Measurements from ENCODE around the gene YIPF1.
"Not testable (repeated sequence)": the region's sequence is repeated elsewhere in the genome, so short reads cannot be mapped to it uniquely, and the experiment has no call there.

YIPF1 gene

GRCh38 chr1:53893999-53894636, 4.5 kb upstream of the YIPF1 start, which contains the start of gene DIO1:
DIO1 (plus strand) TSS chr1:53894187; CDS start chr1:53894211, 24 bp downstream.
- no peak for DNase-seq

GRCh38 chr1:53892911-53893310, 3.3 kb upstream of the YIPF1 start:
- DNase-seq = no peak

GRCh38 chr1:53891678-53892077, 2.1 kb upstream of the YIPF1 start:
- no peak for DNase-seq

GRCh38 chr1:53891018-53891417, 1.4 kb upstream of the YIPF1 start:
- no peak for DNase-seq

- no peak for DNase-seq
These were observed 935 bp upstream of the YIPF1 start for GRCh38 chr1:53890522-53890941.

GRCh38 chr1:53888681-53889080, 916 bp downstream of the YIPF1 start:
- no peak for DNase-seq

GRCh38 chr1:53883600-53883999, 6.0 kb downstream of the YIPF1 start:
- not testable (repeated sequence) for DNase-seq

- DNase-seq = not testable (repeated sequence)
These were observed 7.7 kb downstream of the YIPF1 start for GRCh38 chr1:53881853-53882252.

- peak; percentile 7 for DNase-seq
These were observed 11.0 kb downstream of the YIPF1 start for GRCh38 chr1:53878492-53879105.

- DNase-seq = not testable (repeated sequence)
These were observed 14.4 kb downstream of the YIPF1 start for GRCh38 chr1:53875150-53875549.

- no peak for DNase-seq
These were observed 17.7 kb downstream of the YIPF1 start for GRCh38 chr1:53871773-53872484.

GRCh38 chr1:53871221-53871620, 18.4 kb downstream of the YIPF1 start:
- no peak for DNase-seq

- DNase-seq = no peak
These were observed 20.0 kb downstream of the YIPF1 start for GRCh38 chr1:53869454-53870117.

- no peak for DNase-seq
These were observed 21.0 kb downstream of the YIPF1 start for GRCh38 chr1:53868565-53868964.

- no peak for DNase-seq
These were observed 27.1 kb downstream of the YIPF1 start for GRCh38 chr1:53862507-53862906.

GRCh38 chr1:53860967-53861411, 28.6 kb downstream of the YIPF1 start:
- peak; percentile 51 for DNase-seq

GRCh38 chr1:53851571-53852285, 37.9 kb downstream of the YIPF1 start:
- DNase-seq = no peak

- DNase-seq = no peak
These were observed 39.4 kb downstream of the YIPF1 start for GRCh38 chr1:53850082-53850673.

- no peak for DNase-seq
These were observed 41.6 kb downstream of the YIPF1 start for GRCh38 chr1:53847980-53848379.

- no peak for DNase-seq
These were observed 47.2 kb downstream of the YIPF1 start for GRCh38 chr1:53842347-53842746.

GRCh38 chr1:53838654-53838974, 51.0 kb downstream of the YIPF1 start:
- DNase-seq = no peak

GRCh38 chr1:53837924-53838653, 51.5 kb downstream of the YIPF1 start, which contains the start of gene NDC1:
NDC1 (minus strand) TSS chr1:53838296; CDS start chr1:53838261, 35 bp downstream.
- peak; percentile 90 for DNase-seq

Data from NCI-H2107 (cell line).